RKO (cell line): ENCODE data around the gene PPIE.
"Not testable (repeated sequence)": the region's sequence is repeated elsewhere in the genome, so short reads cannot be mapped to it uniquely, and the experiment has no call there.

Source experiments
- DNase-seq: peaks from one replicate; pipeline ENCODE4 v3.0.0-alpha.2; 2016; ENCODE audit warnings: low spot score

Gene PPIE

GRCh38 chr1:39758556-39759435 is 20.1 kb downstream of the PPIE start:
- no peak for DNase-seq

DNA sequence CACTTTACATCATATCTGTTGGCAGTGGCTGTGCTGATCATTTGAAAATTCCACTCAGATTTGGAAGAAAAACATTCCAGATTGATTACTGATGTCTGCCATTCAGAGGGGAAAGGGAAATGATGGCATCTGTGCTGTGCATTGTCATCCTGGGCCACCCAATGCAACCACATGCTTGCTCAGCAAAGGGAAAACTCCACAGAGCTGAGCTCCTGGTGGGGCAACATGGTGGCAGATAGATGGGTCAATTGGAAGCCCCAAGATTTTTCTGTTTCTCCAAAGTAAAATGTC is 20.7 kb downstream of the PPIE start:
- no peak for DNase-seq

DNA sequence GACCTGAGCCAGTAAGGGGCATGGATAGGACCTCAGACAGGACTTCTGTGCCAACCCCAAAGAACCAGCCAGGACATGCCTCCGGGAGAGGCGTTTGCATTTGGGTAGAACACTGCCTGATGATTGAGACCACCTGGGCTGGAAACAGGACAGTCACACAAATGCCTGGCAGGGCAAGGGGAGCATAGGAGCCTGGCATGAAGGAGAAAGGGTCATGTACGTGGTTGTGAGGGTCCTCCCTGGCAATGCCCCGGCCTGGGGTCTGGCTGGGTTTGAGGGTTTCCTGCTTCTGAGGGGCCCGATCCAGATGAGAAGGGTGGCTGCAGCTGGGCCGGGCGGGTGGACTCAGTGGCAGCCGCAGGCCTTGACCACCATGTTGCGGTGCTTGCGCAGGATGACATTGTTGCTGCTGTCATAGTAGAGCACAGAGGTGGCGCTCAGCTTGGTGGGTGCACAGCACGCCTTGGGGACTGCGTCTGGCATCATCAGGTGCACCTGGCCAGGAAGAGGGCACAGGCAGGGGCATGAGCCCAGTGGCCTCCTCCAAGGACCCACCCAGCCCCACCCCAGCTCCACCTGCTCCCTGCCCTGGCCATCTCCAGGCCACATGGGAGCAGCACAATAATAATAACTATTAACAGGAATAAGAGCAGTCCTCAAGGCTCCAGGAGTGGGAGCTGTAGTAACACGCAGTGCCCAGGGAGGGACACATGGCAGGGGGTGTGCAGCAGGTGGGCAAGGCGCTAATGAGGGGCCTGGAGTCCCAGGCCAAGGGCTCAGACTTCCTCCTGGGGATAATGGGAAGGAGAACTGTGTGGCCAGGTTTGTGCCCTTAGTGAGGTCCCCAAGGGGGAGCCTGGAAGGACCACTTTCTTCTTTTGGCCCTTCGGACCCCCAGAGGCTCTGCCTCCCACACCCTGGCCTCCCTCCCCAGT is 21.7 kb downstream of the PPIE start:
- DNase-seq: no peak

DNA sequence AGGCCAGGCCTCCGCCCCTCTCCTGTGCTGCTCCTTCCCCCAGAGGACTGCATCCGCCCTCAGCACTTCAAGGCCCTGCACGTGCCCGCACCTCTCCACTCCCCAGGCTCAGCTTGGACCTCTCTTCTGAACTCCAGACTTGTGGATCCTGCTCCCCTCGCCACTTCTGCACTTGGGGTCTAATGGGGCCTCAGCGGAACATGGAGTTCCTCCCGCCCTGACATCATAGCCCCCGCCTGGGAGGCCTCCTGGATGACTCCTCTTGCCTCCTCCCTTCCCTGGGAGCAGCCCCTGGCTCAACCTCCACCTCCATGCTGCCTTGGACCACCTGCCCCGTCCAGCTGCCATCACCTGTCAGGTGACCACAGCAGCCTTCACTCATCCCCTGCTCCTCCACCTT is 22.3 kb downstream of the PPIE start:
- DNase-seq: no peak

DNA sequence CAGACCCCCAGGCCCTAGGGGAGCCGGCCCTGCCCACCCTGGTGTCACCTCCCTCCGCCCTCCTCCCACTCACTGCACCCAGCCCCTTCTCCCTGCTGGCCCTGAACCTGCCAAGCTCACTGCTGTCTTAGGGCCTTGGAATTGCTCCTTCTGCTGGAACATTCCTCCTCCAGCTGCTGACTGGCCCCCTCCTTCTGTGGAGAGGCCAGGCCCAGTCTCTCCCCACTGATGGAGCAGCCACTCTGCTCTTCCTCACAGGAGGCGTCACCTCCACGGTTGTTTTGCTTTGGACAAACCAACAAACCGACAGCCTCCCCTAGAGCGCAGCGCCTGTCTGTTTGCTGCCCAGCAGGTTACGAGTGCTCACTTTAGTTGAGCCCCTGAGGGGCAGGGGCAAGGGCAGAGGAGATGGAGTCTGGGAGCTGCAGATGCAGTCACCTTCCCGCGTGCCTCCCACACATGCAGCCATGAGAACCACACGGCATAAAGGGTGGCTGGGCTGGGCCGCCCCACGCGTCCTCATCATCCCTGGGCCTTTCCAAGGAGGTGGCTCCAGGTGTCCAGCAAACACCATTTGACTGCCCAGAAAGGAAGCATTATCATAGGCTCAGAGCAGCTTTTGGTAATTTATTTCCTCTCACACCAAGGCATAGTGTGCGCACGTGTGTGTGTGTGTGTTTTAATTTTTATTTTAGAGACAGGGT is 23.0 kb downstream of the PPIE start:
- DNase-seq: no peak

DNA sequence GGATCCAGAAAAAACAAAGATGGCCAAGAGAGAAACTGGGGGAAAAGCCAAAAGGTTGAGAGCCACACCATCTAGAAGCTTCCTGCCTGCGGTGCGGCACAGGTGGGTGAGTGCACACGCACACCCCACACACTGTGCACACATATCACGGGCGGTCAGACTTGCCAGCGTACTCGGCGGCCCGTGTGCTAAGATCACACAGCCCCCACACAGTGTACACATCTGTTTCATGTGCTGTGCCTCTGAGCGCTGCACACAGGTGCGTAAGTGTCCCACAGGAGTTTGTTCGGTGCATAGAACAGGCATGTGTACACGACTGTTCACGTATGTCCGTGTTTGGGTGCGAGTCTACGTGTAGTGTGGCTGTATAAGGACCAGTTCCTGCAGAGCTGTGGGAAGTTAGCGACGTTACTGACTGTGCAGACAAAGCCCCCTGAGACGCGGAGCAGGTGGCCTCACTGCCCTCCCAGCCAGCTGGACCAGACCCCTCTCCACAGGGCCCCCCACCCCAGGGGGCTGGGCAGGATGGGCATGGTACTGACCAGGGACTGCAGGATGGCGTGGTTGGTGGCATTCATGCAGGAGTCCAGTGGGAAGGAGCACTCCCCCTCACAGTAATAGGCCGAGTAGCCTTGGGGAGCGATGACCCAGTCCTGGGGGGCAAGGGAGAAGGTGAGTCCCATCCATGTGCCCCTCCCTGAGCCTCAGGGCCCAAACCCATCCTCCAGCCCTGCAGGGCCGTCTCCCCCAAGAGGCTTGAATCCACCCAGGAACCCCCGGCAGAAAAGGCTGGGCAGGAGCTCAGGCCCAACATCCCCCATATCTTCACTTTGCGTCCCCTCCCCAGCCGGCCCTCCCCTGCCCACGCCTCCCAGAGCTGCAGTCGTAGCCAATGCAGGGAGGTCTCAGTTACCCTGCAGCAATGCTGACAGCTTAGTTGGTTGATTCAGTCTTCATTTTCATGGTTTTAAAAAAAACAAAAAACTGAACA is 24.2 kb downstream of the PPIE start:
- no peak for DNase-seq

DNA sequence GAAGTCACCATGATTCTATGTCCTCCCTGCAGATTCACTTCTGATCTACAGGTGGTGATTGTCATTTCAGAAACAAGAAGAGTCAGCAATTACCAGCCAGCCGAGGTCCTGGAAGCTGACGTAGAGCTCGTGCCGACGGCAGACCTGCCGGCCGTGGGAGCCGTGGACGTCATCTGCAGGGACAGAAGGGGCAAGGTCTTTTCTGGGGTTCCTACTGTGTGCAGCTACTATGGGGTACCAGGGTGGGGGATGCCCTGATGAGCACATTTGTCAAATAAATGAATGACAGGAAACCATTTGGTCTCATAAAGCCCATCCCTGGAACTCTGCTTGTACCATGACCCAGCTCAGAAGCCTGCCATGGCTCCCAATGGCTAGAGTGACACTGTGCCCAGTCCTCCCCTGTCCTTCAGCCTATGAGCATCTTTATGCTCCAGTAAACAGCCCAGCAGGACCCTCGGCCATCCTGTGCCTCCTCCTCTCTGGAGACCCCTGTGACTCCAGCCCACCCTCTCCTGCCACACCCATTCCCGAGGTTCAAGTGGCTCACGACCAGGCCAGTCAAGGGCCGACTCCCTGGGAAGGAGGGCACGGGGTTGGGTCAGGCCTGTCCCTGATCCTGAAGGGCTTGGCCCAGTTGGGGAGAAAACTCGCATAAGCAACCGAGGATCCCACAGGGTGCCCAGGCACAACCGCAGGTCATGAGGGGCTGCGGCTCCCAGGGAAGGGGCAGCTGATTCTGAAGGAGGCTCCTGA is 25.1 kb downstream of the PPIE start:
- not testable (repeated sequence) for DNase-seq

DNA sequence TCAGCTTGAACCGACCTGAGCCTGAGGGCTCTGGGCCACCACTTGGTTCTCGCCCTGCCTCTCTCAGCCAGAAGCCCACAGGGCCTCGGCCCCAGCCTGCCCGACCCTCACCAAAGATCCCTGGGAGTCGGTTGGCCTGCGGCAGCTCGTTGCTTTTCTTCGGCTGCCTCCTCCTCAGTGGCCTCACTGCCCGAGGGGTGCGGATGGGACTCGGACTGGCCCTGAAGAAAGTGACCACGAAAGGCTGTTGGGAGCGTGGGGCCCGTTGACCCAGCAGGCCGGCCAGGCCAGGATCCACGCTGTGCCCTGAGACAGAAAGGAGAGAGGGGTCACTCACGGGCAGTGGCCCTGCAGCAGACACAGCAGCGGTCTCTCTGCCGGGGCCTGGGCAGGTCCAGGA is 25.8 kb downstream of the PPIE start:
- not testable (repeated sequence) for DNase-seq

DNA sequence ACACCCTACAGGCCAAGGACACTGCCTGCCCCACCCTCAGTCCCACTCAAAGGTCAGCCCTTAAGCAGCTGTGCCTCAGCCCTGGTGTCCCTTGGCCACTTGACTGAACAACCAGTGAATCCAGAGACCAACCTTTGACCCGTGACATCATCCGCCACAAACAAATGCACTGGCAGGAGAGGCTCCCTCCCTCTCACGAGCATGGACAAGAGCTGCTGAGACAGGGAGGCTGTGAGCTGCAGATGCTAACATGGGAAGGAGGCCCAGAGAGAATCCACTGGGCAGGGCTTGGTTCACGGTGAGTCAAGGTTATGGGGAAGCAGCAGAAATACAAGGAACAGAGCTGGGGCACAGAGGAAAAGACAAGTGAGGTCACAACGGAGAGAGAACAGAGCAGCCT is 27.8 kb downstream of the PPIE start:
- DNase-seq: not testable (repeated sequence)

DNA sequence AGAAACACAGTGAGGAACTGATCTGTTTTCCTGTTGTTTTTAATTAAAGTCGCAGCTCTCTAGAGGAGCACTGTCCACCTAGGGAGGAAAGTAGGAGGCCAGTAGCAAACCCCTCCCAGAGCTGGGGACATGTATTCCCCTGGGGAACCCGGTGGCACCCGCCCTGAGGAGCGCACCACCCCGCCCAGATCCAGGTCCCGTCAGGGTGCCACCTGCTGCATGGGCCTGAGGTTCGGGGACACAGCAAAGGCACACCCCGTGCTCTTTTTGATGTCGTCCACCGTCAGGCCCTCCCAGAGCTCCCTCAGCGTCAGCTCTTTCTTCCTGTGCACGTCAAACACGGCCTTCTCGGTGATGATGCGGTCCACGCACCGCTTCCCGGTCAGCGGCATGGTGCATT is 30.8 kb downstream of the PPIE start:
- not testable (repeated sequence) for DNase-seq

GRCh38 chr1:39770100-39771021 is 31.7 kb downstream of the PPIE start:
- DNase-seq: not testable (repeated sequence)

- DNase-seq: not testable (repeated sequence)
Observed at GRCh38 chr1:39771022-39771532, 32.4 kb downstream of the PPIE start, which contains the start of gene OXCT2. OXCT2 (minus strand) TSS chr1:39771348; CDS start chr1:39771255, 93 bp downstream.

DNA sequence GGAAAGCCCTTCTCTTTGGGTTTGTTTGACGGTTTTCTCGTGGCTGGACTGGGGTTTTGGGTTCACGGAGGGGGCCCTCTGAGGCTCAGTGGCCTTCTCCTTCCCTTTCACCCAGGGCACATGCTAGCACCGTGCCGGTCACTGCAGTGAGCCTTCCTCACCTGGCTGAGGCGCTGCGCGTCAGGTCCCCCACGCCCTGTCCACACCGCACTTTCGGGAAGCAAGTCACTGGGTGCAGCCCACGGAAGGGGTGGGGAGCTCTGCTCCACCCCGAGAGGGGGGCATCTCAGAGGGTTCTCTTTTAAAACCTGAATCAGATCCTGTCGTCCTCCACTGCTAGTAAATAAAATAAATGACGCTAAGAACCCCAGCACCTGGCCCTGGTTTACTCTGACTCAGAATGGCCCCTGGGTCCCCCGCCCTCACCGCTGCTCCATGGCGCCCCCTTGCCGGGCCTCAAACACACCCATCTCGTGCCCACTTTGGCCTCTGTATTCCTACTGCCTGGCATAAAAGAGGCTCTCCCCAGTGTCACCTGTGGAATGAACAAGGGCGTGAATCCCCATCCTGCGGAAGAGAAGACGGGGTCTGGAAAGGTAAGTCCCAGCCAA is 34.8 kb downstream of the PPIE start:
- not testable (repeated sequence) for DNase-seq

GRCh38 chr1:39775141-39775540 is 36.5 kb downstream of the PPIE start:
- not testable (repeated sequence) for DNase-seq

GRCh38 chr1:39775676-39776399 is 37.2 kb downstream of the PPIE start:
- DNase-seq: not testable (repeated sequence)

- no peak for DNase-seq
Observed at GRCh38 chr1:39776400-39776713, 37.7 kb downstream of the PPIE start.

DNA sequence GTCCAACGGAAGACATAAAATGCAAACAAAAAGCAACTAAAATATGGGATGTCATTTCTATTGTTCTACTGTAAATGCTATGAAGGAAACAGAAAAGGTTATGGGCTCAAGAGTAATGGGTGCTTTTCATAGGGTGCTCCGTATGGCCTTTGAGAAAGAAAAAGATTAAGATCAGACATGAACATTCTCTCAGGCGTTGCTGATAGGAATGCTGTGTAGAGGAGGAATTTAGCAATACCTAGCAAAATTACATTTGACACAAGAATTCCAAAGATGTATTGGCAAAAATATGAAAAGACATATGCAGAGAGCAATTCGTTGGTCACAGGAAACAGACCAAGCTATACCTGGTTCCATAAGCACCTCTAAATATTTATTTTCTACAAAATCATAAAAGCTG is 38.2 kb downstream of the PPIE start:
- no peak for DNase-seq

GRCh38 chr1:39777306-39777705 is 38.6 kb downstream of the PPIE start:
- no peak for DNase-seq
